Endometrial microvascular endothelial cells (primary cell): Measurements from ENCODE around the gene IFT81. TPM values are rescaled to one million over a fixed set of nuclear protein-coding genes. Genes with fewer than 3 reads are reported as not detected.
"Not testable (repeated sequence)": the region's sequence is repeated elsewhere in the genome, so short reads cannot be mapped to it uniquely, and the experiment has no call there.

ENCODE experiments used
- in situ Hi-C: cut with HindIII; loops from 2 replicates; pipeline ENCODE4 v1.10.0; 2017; ENCODE audit warnings: low sequenced_read_pairs, low pct_unique_long_range_greater_than_20kb; ENCODE audit errors: inconsistent ontology term
- total RNA-seq: library from RNA; depleted of rRNA; stranded (reverse); fragments of >200 nt; gene quantifications from one replicate; pipeline ENCODE4 v1.2.3, GENCODE V29; 2015; ENCODE audit errors: inconsistent ontology term

IFT81 gene
- total RNA-seq, 1 donor from 2014 or later: 2.9 TPM

- in situ Hi-C loops: no loop called here
Observed at GRCh38 chr12:110185626-110186025, 61.5 kb downstream of the IFT81 start.

- in situ Hi-C loops: no loop called here
Observed at GRCh38 chr12:110186059-110186458, 61.9 kb downstream of the IFT81 start.

GRCh38 chr12:110193196-110193595 lies 69.0 kb downstream of the IFT81 start:
- in situ Hi-C loops: no loop called here

- in situ Hi-C loops: no loop called here
Observed at GRCh38 chr12:110197003-110197402, 72.8 kb downstream of the IFT81 start.

GRCh38 chr12:110198386-110198785 lies 74.2 kb downstream of the IFT81 start:
- in situ Hi-C loops: no loop called here

GRCh38 chr12:110199339-110200123 lies 75.4 kb downstream of the IFT81 start:
- in situ Hi-C loops: no loop called here

GRCh38 chr12:110200124-110200417 lies 75.9 kb downstream of the IFT81 start:
- in situ Hi-C loops: no loop called here

GRCh38 chr12:110201995-110202394 lies 77.8 kb downstream of the IFT81 start:
- in situ Hi-C loops: no loop called here

GRCh38 chr12:110203546-110203945 lies 79.4 kb downstream of the IFT81 start:
- in situ Hi-C loops: no loop called here

- in situ Hi-C loops: no loop called here
Observed at GRCh38 chr12:110205931-110206330, 81.8 kb downstream of the IFT81 start.

- in situ Hi-C loops: not testable (repeated sequence)
Observed at GRCh38 chr12:110211639-110212536, 87.7 kb downstream of the IFT81 start.

GRCh38 chr12:110217996-110218674 lies 94.0 kb downstream of the IFT81 start:
- in situ Hi-C loops: no loop called here

- in situ Hi-C loops: no loop called here
Observed at GRCh38 chr12:110222027-110222426, 97.9 kb downstream of the IFT81 start.

GRCh38 chr12:110222433-110222832 lies 98.3 kb downstream of the IFT81 start:
- in situ Hi-C loops: no loop called here

GRCh38 chr12:110223777-110224378 lies 99.7 kb downstream of the IFT81 start:
- in situ Hi-C loops: no loop called here

- in situ Hi-C loops: no loop called here
Observed at GRCh38 chr12:110224379-110225304, 100.5 kb downstream of the IFT81 start.

GRCh38 chr12:110227138-110227537 lies 103.0 kb downstream of the IFT81 start:
- in situ Hi-C loops: no loop called here

- in situ Hi-C loops: not testable (repeated sequence)
Observed at GRCh38 chr12:110228348-110228747, 104.2 kb downstream of the IFT81 start.
